GM12892 (cell line): ENCODE measurements around the gene ALK.

Experiments used
- POLR2A ChIP-seq: IDR thresholded peaks from 2 replicates; pipeline ENCODE4 v1.6.1; 2011; ENCODE audit warnings: low read depth, low read length, control low read depth
- POLR2AphosphoS5 ChIP-seq: IDR thresholded peaks from 2 replicates; pipeline ENCODE4 v1.6.1; 2011; ENCODE audit warnings: low read depth, low read length, control low read depth

DNA sequence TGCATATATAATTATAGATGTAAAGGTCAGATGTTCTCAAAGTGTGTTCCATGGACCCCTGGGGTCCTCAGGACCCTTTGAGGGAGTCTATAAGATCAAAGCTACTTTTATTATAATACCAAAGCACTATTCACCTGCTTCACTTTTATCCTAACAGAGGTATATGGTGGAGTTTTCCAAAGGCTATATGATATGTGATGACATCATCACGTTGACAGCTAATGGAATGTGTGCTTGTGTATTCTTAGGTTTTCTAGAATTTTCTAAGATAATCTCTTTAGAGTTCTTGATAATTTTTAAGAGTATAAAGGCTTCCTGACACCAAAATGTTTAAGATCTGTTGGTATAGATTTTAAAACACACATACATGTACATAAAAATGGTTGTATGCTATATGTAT lies 10.4 kb upstream of the ALK start:
- TF ChIP-seq POLR2A, result no peak
- no peak for TF ChIP-seq POLR2AphosphoS5
